GM19238 (cell line): ENCODE data around the gene LARP4B.
"Not testable (repeated sequence)": the region's sequence is repeated elsewhere in the genome, so short reads cannot be mapped to it uniquely, and the experiment has no call there.

ENCODE experiments used
- DNase-seq: peaks from one replicate; pipeline ENCODE4 v3.0.0; 2011; ENCODE audit warnings: low spot score; ENCODE audit not compliant: insufficient read length

LARP4B gene

GRCh38 chr10:770048-770712, 161.3 kb downstream of the LARP4B start:
- not testable (repeated sequence) for DNase-seq

- no peak for DNase-seq
Measured at GRCh38 chr10:767794-768193, 163.7 kb downstream of the LARP4B start.

- DNase-seq = no peak
Measured at GRCh38 chr10:767211-767610, 164.3 kb downstream of the LARP4B start.

GRCh38 chr10:761376-761775, 170.1 kb downstream of the LARP4B start:
- no peak for DNase-seq

GRCh38 chr10:760622-761021, 170.9 kb downstream of the LARP4B start:
- DNase-seq = no peak

- no peak for DNase-seq
Measured at GRCh38 chr10:759898-760477, 171.5 kb downstream of the LARP4B start.
